Measurements from ENCODE around the gene TENT4A. TPM values are rescaled to one million over a fixed set of nuclear protein-coding genes. Genes with fewer than 3 reads are reported as not detected.

Gene TENT4A
- total RNA-seq, 1 experiment from 2014 or later: 10.2 TPM

DNA sequence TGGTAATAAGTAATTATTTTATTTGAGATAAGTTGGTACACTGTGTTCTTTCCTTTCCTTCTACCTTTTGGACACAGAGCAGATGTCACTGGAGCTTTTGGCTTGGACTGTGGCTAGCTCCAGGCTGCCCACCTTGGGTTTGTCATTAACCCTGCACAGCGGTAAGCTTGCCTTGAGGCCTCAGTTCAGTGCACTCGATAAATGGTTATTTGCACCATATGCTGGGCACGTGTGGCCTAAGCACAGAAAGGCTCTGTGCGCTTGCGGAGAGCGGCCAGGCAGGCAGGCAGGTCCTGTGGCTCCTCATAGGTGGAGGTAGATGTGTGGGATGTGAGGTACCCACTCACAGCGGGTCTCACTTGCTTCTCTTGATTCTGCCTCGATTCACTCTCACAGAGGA, 30.0 kb upstream of the TENT4A start:
- H3K4me3 ChIP-seq (ENCODE audit: insufficient read depth, low read depth, low read length): no peak overlapping the region
- DNase-seq: no peak
- no peaks in the 10 kb centered on the region for H3K36me3 ChIP-seq (replicated peaks; ENCODE audit: control insufficient read depth, insufficient read depth, low read length)
- H3K27me3 ChIP-seq (ENCODE audit: control insufficient read depth, insufficient read depth, low read length): peaks cover 4% of the 10 kb centered on the region

DNA sequence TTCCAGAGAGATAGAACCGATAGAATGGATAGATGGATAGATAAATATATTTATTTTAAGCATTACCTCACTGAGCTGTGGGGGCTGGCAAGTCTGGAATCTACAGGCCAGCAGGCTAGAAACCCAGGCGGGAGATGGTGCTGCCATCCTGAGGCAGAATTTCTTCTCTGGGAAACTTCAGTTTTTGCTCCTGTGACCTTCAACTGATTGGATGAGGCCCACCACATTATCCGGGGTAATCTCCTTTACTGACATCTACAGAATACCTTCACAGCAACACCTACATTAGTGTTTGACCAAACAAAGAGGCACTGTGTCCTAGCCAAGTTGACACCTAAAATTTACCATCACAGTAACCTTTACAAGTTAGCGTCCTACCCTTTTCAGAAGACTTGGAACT, 29.2 kb upstream of the TENT4A start:
- no peaks in the 10 kb centered on the region for H3K36me3 ChIP-seq (replicated peaks; ENCODE audit: control insufficient read depth, insufficient read depth, low read length)
- H3K27me3 ChIP-seq (ENCODE audit: control insufficient read depth, insufficient read depth, low read length): peaks cover 4% of the 10 kb centered on the region
- H3K4me3 ChIP-seq (ENCODE audit: insufficient read depth, low read depth, low read length): no peak overlapping the region
- DNase-seq: no peak

DNA sequence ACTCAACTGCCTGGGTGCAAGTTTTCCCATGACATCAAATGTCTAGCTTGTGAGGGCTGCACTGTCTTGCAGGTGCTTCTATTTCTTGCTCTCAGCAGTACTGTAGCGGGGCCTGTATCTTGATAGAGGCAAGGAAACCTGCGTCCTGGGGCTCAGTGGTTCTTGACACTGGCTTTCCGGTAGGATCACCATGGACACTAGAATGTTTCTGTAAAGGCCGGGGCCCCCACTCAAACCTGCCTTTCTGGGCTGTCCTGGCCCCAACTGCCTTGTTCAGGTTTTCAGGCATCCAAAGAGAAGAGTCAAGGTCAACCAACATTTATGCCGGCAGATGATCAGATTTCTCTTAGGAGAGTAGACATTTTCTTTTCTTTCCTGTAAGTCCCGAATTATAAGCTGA, 26.7 kb upstream of the TENT4A start:
- peaks cover 4% of the 10 kb centered on the region for H3K27me3 ChIP-seq (ENCODE audit: control insufficient read depth, insufficient read depth, low read length)
- DNase-seq: no peak
- no peaks in the 10 kb centered on the region for H3K36me3 ChIP-seq (replicated peaks; ENCODE audit: control insufficient read depth, insufficient read depth, low read length)
- H3K4me3 ChIP-seq (ENCODE audit: insufficient read depth, low read depth, low read length): no peak overlapping the region

DNA sequence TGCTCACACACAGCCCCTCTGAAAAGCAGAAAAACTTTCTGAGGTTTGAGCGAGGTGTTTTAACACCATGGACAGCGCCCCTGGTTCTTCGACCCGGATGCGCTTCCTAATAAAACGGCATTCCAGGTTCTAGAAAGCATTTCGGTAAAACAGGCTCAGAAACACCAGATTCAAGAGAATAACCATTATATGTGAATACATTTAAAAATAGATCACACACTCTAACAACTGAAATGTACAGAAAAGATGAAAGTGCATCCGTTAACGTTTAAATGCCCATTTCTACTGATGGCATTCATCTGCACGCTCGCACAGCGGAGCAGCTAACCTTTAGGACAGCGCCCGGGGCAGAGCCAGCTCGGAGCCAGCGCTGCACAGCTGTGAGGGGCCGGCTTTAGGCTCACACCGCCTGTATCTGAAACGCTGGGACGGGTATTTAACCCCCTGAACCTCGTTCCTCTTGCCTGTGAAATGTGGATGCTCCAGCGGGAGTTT, 26.3 kb upstream of the TENT4A start:
- Histone ChIP-seq H3K27me3 (ENCODE audit: control insufficient read depth, insufficient read depth, low read length) (peaks cover 4% of the 10 kb centered on the region), H3K36me3 (replicated peaks; ENCODE audit: control insufficient read depth, insufficient read depth, low read length) (no peaks in the 10 kb centered on the region), H3K4me3 (ENCODE audit: insufficient read depth, low read depth, low read length) (0 out of 2 replicates have a peak overlapping the region, but pooled peaks have one; percentile 3)
- DNase-seq: peak; percentile 73

DNA sequence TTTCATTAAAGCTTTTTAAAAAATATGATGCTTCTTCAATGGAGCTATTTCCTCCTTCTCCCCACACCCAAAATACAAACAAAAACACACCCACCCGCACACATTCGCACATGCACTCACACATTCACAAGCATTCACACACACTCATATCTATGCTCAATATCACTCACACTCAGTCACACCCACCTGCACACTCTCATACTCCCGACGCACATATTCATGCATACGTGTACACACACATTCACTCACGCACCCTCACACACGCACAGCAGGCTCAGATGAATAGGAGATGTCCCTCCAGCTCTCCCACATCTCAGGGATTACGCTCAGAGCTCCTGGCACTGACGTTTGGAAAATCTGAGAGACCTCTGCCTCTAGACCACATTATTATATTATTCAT, 25.7 kb upstream of the TENT4A start:
- Histone ChIP-seq H3K27me3 (ENCODE audit: control insufficient read depth, insufficient read depth, low read length) (peaks cover 4% of the 10 kb centered on the region), H3K4me3 (ENCODE audit: insufficient read depth, low read depth, low read length) (no peak overlapping the region), H3K36me3 (replicated peaks; ENCODE audit: control insufficient read depth, insufficient read depth, low read length) (no peaks in the 10 kb centered on the region)
- DNase-seq: no peak

DNA sequence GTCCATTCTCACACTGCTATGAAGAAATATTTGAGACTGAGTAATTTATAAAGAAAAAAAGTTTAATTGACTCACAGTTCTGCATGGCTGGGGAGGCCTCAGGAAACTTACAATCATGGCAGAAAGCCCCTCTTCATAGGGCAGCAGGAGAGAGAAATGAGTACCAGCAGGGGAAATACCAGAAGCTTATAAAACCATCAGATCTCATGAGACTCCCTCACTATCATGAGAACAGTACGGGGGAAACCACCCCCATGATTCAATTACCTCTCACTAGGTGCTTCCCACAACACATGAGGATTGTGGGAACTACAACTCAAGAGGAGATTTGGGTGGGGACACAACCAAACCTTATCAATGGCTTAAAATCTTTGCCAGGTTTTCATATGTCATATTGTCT, 20.3 kb upstream of the TENT4A start:
- Histone ChIP-seq H3K36me3 (replicated peaks; ENCODE audit: control insufficient read depth, insufficient read depth, low read length) (no peaks in the 10 kb centered on the region), H3K4me3 (ENCODE audit: insufficient read depth, low read depth, low read length) (no peak overlapping the region), H3K27me3 (ENCODE audit: control insufficient read depth, insufficient read depth, low read length) (peaks cover 2% of the 10 kb centered on the region)
- DNase-seq: no peak

DNA sequence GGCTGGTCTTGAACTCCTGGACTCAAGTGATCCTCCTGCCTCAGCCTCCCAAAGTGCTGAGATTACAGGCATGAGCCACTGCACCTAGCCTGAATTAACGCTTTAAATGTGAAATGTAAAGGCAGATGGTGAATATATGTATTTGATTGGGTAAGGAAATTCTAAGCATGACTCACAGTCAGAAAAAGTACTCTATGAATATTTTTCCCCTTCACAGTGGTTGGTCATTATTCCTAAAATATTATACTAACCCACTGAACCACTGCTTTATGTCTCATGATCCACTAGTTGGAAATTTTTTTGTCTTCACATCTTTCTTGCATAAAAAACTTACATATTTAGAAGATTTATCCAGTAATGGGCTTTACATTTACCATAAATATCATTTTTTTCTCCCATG, 14.5 kb upstream of the TENT4A start:
- no peak for DNase-seq
- Histone ChIP-seq H3K36me3 (replicated peaks; ENCODE audit: control insufficient read depth, insufficient read depth, low read length) (no peaks in the 10 kb centered on the region), H3K4me3 (ENCODE audit: insufficient read depth, low read depth, low read length) (no peak overlapping the region), H3K27me3 (ENCODE audit: control insufficient read depth, insufficient read depth, low read length) (no peaks in the 10 kb centered on the region)

DNA sequence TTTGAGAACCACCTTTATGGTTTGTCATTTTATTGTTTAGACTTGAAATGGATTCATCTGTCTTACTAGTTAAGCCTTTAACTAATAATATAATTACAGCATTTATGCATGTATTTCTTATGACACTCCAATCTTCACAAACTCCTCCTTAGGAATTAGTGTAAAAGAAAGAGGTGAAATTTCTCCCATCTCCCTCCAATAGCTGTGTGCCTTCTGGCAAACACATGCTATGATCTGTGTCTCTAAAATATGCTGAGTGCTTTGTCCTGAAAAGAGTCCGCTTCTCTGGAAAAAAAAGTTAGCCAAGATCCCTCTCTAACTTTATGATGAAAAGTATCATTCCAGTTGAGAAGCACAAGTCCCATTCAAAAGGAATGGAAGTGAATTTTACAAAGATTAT, 13.9 kb upstream of the TENT4A start:
- no peaks in the 10 kb centered on the region for H3K27me3 ChIP-seq (ENCODE audit: control insufficient read depth, insufficient read depth, low read length)
- DNase-seq: no peak
- no peak overlapping the region for H3K4me3 ChIP-seq (ENCODE audit: insufficient read depth, low read depth, low read length)
- H3K36me3 ChIP-seq (replicated peaks; ENCODE audit: control insufficient read depth, insufficient read depth, low read length): no peaks in the 10 kb centered on the region

DNA sequence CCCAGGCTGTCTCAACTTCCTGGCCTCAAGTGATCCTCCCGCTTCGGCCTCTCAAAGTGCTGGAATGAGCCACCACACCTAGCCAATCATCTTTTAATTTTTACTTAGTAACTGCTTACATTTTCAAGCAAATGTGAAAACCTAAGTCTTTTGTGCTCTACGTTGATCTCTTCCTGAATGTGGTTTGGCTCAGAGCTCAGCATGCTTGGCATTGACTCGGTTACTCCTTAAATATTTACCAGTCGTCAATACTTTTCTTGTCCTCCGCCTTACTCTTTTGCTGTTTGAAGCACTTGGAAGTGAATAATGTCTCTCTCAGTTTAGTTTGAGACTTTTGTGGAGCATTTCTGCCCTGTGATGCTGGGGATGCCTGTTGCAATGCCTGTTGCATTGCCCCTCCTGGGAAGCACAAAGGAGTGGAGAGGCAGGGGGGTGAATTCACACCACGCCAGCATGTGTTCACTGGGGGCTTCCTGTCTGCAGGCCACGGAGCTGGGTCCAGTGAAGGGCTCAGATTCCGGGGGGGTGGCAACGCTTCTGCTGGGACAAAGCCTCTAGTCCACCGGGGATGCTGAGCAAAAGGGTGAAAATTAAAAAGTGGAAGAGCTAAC, 13.1 kb upstream of the TENT4A start:
- Histone ChIP-seq H3K4me3 (ENCODE audit: insufficient read depth, low read depth, low read length) (no peak overlapping the region), H3K27me3 (ENCODE audit: control insufficient read depth, insufficient read depth, low read length) (no peaks in the 10 kb centered on the region), H3K36me3 (replicated peaks; ENCODE audit: control insufficient read depth, insufficient read depth, low read length) (no peaks in the 10 kb centered on the region)
- peak; percentile 58 for DNase-seq

DNA sequence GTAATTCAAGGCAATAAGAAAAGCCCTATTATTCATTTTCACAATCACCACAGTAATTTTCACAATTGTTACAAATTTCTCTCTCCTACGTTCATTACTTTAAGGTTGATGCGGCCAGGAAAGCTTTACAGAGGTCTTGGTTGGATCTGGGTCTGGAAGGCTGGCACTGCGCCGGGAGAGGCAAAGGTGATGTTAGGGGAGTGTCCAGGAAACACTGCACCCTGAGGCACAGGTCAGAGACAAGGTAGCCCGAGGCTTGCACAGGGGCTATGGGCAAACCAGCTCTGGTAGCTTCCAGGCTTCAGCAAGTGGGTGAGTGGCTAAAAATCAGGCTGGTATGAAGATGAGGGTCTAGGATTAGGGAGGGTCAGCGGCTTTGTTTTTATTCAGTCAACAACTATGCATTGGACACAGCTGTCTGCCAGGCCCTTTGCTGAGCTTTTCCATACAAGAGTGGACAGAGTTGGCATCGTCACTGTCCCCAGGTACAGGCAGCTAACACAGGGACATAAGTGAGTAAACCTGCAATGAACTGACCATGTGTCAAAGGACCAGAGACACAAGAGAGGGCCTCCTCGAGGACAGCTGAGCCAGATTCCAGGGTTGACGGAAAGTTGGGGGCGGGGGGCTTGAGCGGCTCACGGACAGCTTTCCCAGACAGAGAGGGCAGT, 12.4 kb upstream of the TENT4A start:
- no peak overlapping the region for H3K4me3 ChIP-seq (ENCODE audit: insufficient read depth, low read depth, low read length)
- H3K36me3 ChIP-seq (replicated peaks; ENCODE audit: control insufficient read depth, insufficient read depth, low read length): no peaks in the 10 kb centered on the region
- H3K27me3 ChIP-seq (ENCODE audit: control insufficient read depth, insufficient read depth, low read length): no peaks in the 10 kb centered on the region
- no peak for DNase-seq

DNA sequence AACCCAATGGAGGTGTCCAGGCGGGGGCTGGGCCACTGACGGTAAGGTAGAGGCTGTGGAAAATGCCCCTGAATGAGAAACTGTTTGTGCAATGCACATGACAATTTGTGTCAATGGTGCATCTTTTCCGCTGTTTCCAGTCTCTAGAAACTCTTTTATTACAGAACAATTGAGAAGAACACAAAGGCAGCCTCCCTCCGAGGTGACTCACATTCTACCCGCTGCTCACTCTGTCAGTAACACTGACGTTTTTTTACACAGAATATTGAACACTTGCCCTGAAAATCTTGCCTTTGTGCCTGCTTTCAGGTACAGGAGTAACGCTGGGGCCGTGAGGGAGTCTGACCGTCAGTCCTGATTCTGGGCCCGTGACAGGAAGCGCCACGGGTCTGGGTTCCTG, 11.7 kb upstream of the TENT4A start:
- H3K36me3 ChIP-seq (replicated peaks; ENCODE audit: control insufficient read depth, insufficient read depth, low read length): no peaks in the 10 kb centered on the region
- H3K27me3 ChIP-seq (ENCODE audit: control insufficient read depth, insufficient read depth, low read length): no peaks in the 10 kb centered on the region
- H3K4me3 ChIP-seq (ENCODE audit: insufficient read depth, low read depth, low read length): no peak overlapping the region
- peak; percentile 35 for DNase-seq

DNA sequence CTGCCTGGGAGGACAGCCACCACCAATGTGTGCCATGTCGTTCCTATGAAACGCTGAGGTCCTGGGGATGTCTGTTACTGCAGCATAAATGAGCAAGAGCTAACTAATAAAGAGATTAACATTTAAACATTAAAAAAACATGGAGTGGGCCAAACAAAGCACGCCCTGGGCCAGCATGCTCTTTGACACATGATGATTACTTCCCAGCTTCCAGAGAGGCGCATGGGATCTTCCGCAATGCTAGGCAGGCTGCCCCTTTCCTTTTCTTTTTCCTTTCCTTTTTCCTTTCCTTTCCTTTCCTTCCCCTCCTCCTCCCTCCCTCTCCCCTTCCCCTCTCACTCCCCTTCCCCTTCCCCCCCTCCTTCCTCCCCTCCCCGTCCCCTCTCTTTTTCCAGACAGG, 10.6 kb upstream of the TENT4A start:
- Histone ChIP-seq H3K36me3 (replicated peaks; ENCODE audit: control insufficient read depth, insufficient read depth, low read length) (no peaks in the 10 kb centered on the region), H3K27me3 (ENCODE audit: control insufficient read depth, insufficient read depth, low read length) (no peaks in the 10 kb centered on the region), H3K4me3 (ENCODE audit: insufficient read depth, low read depth, low read length) (no peak overlapping the region)
- no peak for DNase-seq

DNA sequence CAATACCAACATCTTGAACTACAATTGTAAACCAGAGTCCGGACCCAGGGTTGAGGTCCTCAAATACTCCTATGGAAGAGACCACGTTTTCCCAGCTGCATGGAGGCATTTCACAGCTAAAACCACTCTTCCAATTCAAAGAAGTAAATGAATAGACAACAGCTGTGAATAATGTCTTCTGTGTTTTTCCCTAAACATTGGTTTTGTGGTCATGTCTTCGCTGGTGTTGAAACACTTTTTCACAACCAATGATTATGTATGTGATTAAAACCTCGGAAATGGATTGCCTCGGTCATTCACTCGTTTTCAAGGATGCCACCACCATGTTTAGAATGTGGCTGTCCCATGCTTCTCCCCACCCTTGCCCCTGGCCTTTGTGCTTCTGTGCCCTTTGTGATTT, 9.4 kb upstream of the TENT4A start:
- H3K4me3 ChIP-seq (ENCODE audit: insufficient read depth, low read depth, low read length): no peak overlapping the region

DNA sequence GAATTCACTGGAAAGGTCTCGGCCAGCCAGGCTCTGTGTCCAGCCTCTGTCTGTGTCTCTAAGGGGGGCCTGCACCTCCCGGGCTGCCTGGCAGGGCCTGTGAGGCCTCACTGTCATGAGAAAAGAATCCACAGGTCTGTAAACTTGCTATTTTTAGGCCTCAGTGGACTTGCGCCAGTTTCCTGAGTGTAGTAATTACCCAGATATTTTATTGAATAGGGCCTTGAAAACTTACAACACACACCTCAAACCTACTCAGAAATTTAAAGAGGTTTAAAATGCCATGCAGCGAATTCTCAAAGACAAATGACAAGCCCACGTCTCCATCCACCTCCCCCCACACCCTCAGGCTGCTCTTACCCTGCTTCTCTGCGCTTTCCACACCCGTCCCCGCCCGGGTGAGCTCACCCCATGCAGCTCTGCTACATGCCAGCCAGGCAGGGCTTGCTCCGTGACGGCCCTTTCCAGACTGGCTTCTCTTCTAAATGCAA, 8.8 kb upstream of the TENT4A start:
- H3K4me3 ChIP-seq (ENCODE audit: insufficient read depth, low read depth, low read length): no peak overlapping the region
- DNase-seq: no peak
- H3K27me3 ChIP-seq (ENCODE audit: control insufficient read depth, insufficient read depth, low read length): no peaks in the 10 kb centered on the region
- no peaks in the 10 kb centered on the region for H3K36me3 ChIP-seq (replicated peaks; ENCODE audit: control insufficient read depth, insufficient read depth, low read length)

More for the DNA sequence above, 9.4 kb upstream of the TENT4A start:
- no peak for DNase-seq
- Histone ChIP-seq H3K36me3 (replicated peaks; ENCODE audit: control insufficient read depth, insufficient read depth, low read length) (no peaks in the 10 kb centered on the region), H3K27me3 (ENCODE audit: control insufficient read depth, insufficient read depth, low read length) (no peaks in the 10 kb centered on the region)

DNA sequence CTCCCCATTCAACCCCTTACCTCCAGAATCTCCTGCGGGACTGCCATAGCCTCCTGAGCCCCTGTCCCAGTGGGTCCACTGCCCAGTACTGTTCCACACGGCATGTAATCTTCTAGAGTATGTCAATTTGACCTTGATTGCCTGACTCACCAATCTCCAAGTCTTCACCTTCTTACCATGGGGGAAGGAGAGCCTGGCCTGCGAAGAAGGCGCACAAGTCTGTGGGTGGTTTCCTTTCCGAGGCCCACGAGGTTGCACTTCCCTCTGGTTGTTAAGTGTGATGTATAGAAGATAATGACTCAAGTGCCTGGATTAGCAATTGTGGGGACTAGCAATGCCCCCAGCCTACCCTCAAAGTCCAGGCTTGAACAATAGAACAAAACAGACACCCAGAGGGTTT, 8.1 kb upstream of the TENT4A start:
- Histone ChIP-seq H3K4me3 (ENCODE audit: insufficient read depth, low read depth, low read length) (no peak overlapping the region), H3K27me3 (ENCODE audit: control insufficient read depth, insufficient read depth, low read length) (no peaks in the 10 kb centered on the region), H3K36me3 (replicated peaks; ENCODE audit: control insufficient read depth, insufficient read depth, low read length) (no peaks in the 10 kb centered on the region)
- no peak for DNase-seq
